Activated naive CD8-positive, alpha-beta T cell treated with anti-CD3 and anti-CD28 coated beads, Interleukin-2, amount 10 ng/mL, durations not matched to agents 7 days and 5 days (primary cell): ENCODE data around the gene KRT78. TPM values are rescaled to one million over a fixed set of nuclear protein-coding genes. Genes with fewer than 3 reads are reported as not detected.

Experiments
- ATAC-seq: fragments of 150-1000 bp; cut with Tn5 transposase; one replicate; pipeline ENCODE4 v1.10.0; 2021; ENCODE audit warnings: low read depth, moderate library complexity
- POLR2A ChIA-PET: fragments of 350-600 bp; sonication (Branson Sonifier 250); formaldehyde crosslinking; loops from one replicate; lab custom pipeline; 2021; ENCODE audit warnings: antibody characterized with exemption; lab: Charles Lee
- DNase-seq: peaks from one replicate; pipeline ENCODE4 v3.0.0; 2021
- H3K27ac Mint-ChIP-seq: one replicate; pipeline ENCODE4 v1.8.0; 2022; ENCODE audit warnings: mild to moderate bottlenecking, mixed read lengths
- H3K27me3 Mint-ChIP-seq: one replicate; pipeline ENCODE4 v1.8.0; 2022; ENCODE audit warnings: mild to moderate bottlenecking, moderate library complexity, mixed read lengths
- H3K36me3 Mint-ChIP-seq: one replicate; pipeline ENCODE4 v1.8.0; 2021; ENCODE audit warnings: mild to moderate bottlenecking, mixed read lengths
- H3K4me1 Mint-ChIP-seq: one replicate; pipeline ENCODE4 v1.8.0; 2021; ENCODE audit warnings: mixed read lengths
- H3K4me3 Mint-ChIP-seq: one replicate; pipeline ENCODE4 v1.8.0; 2022; ENCODE audit warnings: mild to moderate bottlenecking, moderate library complexity, mixed read lengths
- H3K9me3 Mint-ChIP-seq: one replicate; pipeline ENCODE4 v1.8.0; 2021; ENCODE audit warnings: mixed read lengths
- total RNA-seq, 2 experiments: library from RNA; stranded (reverse); gene quantifications; one replicate each; pipeline ENCODE4 v1.2.3, GENCODE V29; 2021

The KRT78 gene
- total RNA-seq, 2 experiments from 2014 or later, result not detected

GRCh38 chr12:52831251-52831650 lies 17.5 kb downstream of the KRT78 start:
- H3K27me3 Mint-ChIP-seq, result no peaks in the 10 kb centered on the region
- peaks cover 16% of the 10 kb centered on the region for H3K4me1 Mint-ChIP-seq
- H3K27ac Mint-ChIP-seq, result no peak overlapping the region
- ATAC-seq (no peak), DNase-seq (no peak)
- no peak overlapping the region for H3K4me3 Mint-ChIP-seq
- H3K9me3 Mint-ChIP-seq, result no peaks in the 10 kb centered on the region
- no peaks in the 10 kb centered on the region for H3K36me3 Mint-ChIP-seq
- POLR2A ChIA-PET, result no interaction called here

- no peaks in the 10 kb centered on the region for H3K36me3 Mint-ChIP-seq
- no peak overlapping the region for H3K4me3 Mint-ChIP-seq
- no peak overlapping the region for H3K27ac Mint-ChIP-seq
- peaks cover 8% of the 10 kb centered on the region for H3K4me1 Mint-ChIP-seq
- ATAC-seq, result no peak
- POLR2A ChIA-PET, result no interaction called here
- no peak for DNase-seq
- no peaks in the 10 kb centered on the region for H3K9me3 Mint-ChIP-seq
- H3K27me3 Mint-ChIP-seq, result no peaks in the 10 kb centered on the region
Measured at GRCh38 chr12:52829986-52830770, 18.6 kb downstream of the KRT78 start.

- no peaks in the 10 kb centered on the region for H3K36me3 Mint-ChIP-seq
- no peaks in the 10 kb centered on the region for H3K9me3 Mint-ChIP-seq
- no peaks in the 10 kb centered on the region for H3K27me3 Mint-ChIP-seq
- peaks cover 8% of the 10 kb centered on the region for H3K4me1 Mint-ChIP-seq
- DNase-seq, result no peak
- H3K27ac Mint-ChIP-seq, result peak overlapping the region; percentile 7
- POLR2A ChIA-PET, result no interaction called here
- H3K4me3 Mint-ChIP-seq, result no peak overlapping the region
- no peak for ATAC-seq
Measured at GRCh38 chr12:52828591-52829021, 20.2 kb downstream of the KRT78 start.

- H3K4me1 Mint-ChIP-seq, result peaks cover 8% of the 10 kb centered on the region
- no peak overlapping the region for H3K4me3 Mint-ChIP-seq
- no peaks in the 10 kb centered on the region for H3K27me3 Mint-ChIP-seq
- ATAC-seq (no peak), DNase-seq (no peak)
- H3K36me3 Mint-ChIP-seq, result no peaks in the 10 kb centered on the region
- H3K27ac Mint-ChIP-seq, result no peak overlapping the region
- POLR2A ChIA-PET, result no interaction called here
- no peaks in the 10 kb centered on the region for H3K9me3 Mint-ChIP-seq
Measured at GRCh38 chr12:52828156-52828555, 20.6 kb downstream of the KRT78 start.

GRCh38 chr12:52827499-52828090 lies 21.2 kb downstream of the KRT78 start:
- Mint-ChIP-seq H3K27me3 (no peaks in the 10 kb centered on the region), H3K9me3 (no peaks in the 10 kb centered on the region), H3K4me1 (peaks cover 8% of the 10 kb centered on the region), H3K4me3 (no peak overlapping the region), H3K27ac (no peak overlapping the region), H3K36me3 (no peaks in the 10 kb centered on the region)
- DNase-seq, result no peak
- POLR2A ChIA-PET, result no interaction called here
- no peak for ATAC-seq

GRCh38 chr12:52826611-52827498 lies 21.9 kb downstream of the KRT78 start:
- Mint-ChIP-seq H3K4me3 (no peak overlapping the region), H3K27ac (no peak overlapping the region), H3K36me3 (no peaks in the 10 kb centered on the region), H3K27me3 (no peaks in the 10 kb centered on the region), H3K4me1 (peaks cover 8% of the 10 kb centered on the region), H3K9me3 (no peaks in the 10 kb centered on the region)
- DNase-seq (no peak), ATAC-seq (no peak)
- POLR2A ChIA-PET, result no interaction called here

- ATAC-seq (no peak), DNase-seq (no peak)
- no peaks in the 10 kb centered on the region for H3K36me3 Mint-ChIP-seq
- H3K9me3 Mint-ChIP-seq, result no peaks in the 10 kb centered on the region
- H3K4me3 Mint-ChIP-seq, result no peak overlapping the region
- POLR2A ChIA-PET, result no interaction called here
- peaks cover 8% of the 10 kb centered on the region for H3K4me1 Mint-ChIP-seq
- H3K27me3 Mint-ChIP-seq, result no peaks in the 10 kb centered on the region
- H3K27ac Mint-ChIP-seq, result no peak overlapping the region
Measured at GRCh38 chr12:52825961-52826360, 22.8 kb downstream of the KRT78 start.

- H3K27me3 Mint-ChIP-seq, result no peaks in the 10 kb centered on the region
- H3K9me3 Mint-ChIP-seq, result no peaks in the 10 kb centered on the region
- peaks cover 8% of the 10 kb centered on the region for H3K4me1 Mint-ChIP-seq
- ATAC-seq, result no peak
- H3K36me3 Mint-ChIP-seq, result no peaks in the 10 kb centered on the region
- no peak overlapping the region for H3K4me3 Mint-ChIP-seq
- POLR2A ChIA-PET, result no interaction called here
- DNase-seq, result no peak
- no peak overlapping the region for H3K27ac Mint-ChIP-seq
Measured at GRCh38 chr12:52824741-52825410, 23.9 kb downstream of the KRT78 start.

- Mint-ChIP-seq H3K9me3 (no peaks in the 10 kb centered on the region), H3K27me3 (peaks cover 2% of the 10 kb centered on the region), H3K4me3 (no peak overlapping the region), H3K27ac (no peak overlapping the region), H3K36me3 (no peaks in the 10 kb centered on the region), H3K4me1 (peaks cover 4% of the 10 kb centered on the region)
- POLR2A ChIA-PET, result no interaction called here
- ATAC-seq, result no peak
- no peak for DNase-seq
Measured at GRCh38 chr12:52823761-52824450, 24.9 kb downstream of the KRT78 start.

- POLR2A ChIA-PET, result no interaction called here
- DNase-seq, result no peak
- Mint-ChIP-seq H3K36me3 (no peaks in the 10 kb centered on the region), H3K27me3 (peaks cover 2% of the 10 kb centered on the region), H3K4me1 (peaks cover 2% of the 10 kb centered on the region), H3K4me3 (no peak overlapping the region), H3K27ac (no peak overlapping the region), H3K9me3 (no peaks in the 10 kb centered on the region)
- ATAC-seq, result no peak
Measured at GRCh38 chr12:52822771-52823510, 25.9 kb downstream of the KRT78 start.

- DNase-seq (no peak), ATAC-seq (no peak)
- no peaks in the 10 kb centered on the region for H3K9me3 Mint-ChIP-seq
- H3K36me3 Mint-ChIP-seq, result no peaks in the 10 kb centered on the region
- H3K27ac Mint-ChIP-seq, result no peak overlapping the region
- H3K4me3 Mint-ChIP-seq, result no peak overlapping the region
- POLR2A ChIA-PET, result no interaction called here
- peaks cover 8% of the 10 kb centered on the region for H3K4me1 Mint-ChIP-seq
- peaks cover 2% of the 10 kb centered on the region for H3K27me3 Mint-ChIP-seq
Measured at GRCh38 chr12:52821826-52822660, 26.8 kb downstream of the KRT78 start.
